NCI-H524 (cell line): ENCODE measurements around the gene NRCAM.

Experiments
- DNase-seq, 2 experiments: peaks; one replicate each; lab custom pipeline; 2025; lab: John Stamatoyannopoulos, UW

Gene NRCAM

GRCh38 chr7:108310351-108310750 lies 145.9 kb downstream of the NRCAM start:
- no peak for DNase-seq

- DNase-seq: no peak
These were observed 147.3 kb downstream of the NRCAM start for GRCh38 chr7:108308903-108309302.

- DNase-seq: no peak
These were observed 148.0 kb downstream of the NRCAM start for GRCh38 chr7:108308276-108308675.

- no peak for DNase-seq
These were observed 148.6 kb downstream of the NRCAM start for GRCh38 chr7:108307595-108307994.

GRCh38 chr7:108307194-108307593 lies 149.0 kb downstream of the NRCAM start:
- no peak for DNase-seq

GRCh38 chr7:108303332-108303731 lies 152.9 kb downstream of the NRCAM start:
- DNase-seq: no peak

GRCh38 chr7:108301387-108301786 lies 154.8 kb downstream of the NRCAM start:
- no peak for DNase-seq

- no peak for DNase-seq
These were observed 156.8 kb downstream of the NRCAM start for GRCh38 chr7:108299251-108299973.

- DNase-seq: no peak
These were observed 159.3 kb downstream of the NRCAM start for GRCh38 chr7:108296911-108297310.

- no peak for DNase-seq
These were observed 161.6 kb downstream of the NRCAM start for GRCh38 chr7:108294595-108294994.

GRCh38 chr7:108293149-108293612 lies 163.1 kb downstream of the NRCAM start:
- DNase-seq: no peak

- DNase-seq: no peak
These were observed 163.7 kb downstream of the NRCAM start for GRCh38 chr7:108292541-108292940.

GRCh38 chr7:108291791-108292440 lies 164.3 kb downstream of the NRCAM start:
- DNase-seq: peak in 1 of 2 experiments; percentile 12

- no peak for DNase-seq
These were observed 165.1 kb downstream of the NRCAM start for GRCh38 chr7:108291152-108291508.

GRCh38 chr7:108290459-108291151 lies 165.6 kb downstream of the NRCAM start:
- DNase-seq: no peak

GRCh38 chr7:108289852-108290251 lies 166.4 kb downstream of the NRCAM start:
- no peak for DNase-seq

- no peak for DNase-seq
These were observed 168.4 kb downstream of the NRCAM start for GRCh38 chr7:108287857-108288256.

GRCh38 chr7:108286290-108286904 lies 169.8 kb downstream of the NRCAM start:
- DNase-seq: peak in 1 of 2 experiments; percentile 26

GRCh38 chr7:108285778-108286177 lies 170.5 kb downstream of the NRCAM start:
- DNase-seq: no peak

- no peak for DNase-seq
These were observed 171.2 kb downstream of the NRCAM start for GRCh38 chr7:108285003-108285368.

- DNase-seq: no peak
These were observed 171.8 kb downstream of the NRCAM start for GRCh38 chr7:108284349-108285002.

- DNase-seq: peak in 1 of 2 experiments; percentile 26
These were observed 173.0 kb downstream of the NRCAM start for GRCh38 chr7:108283252-108283651.
